Measurements from ENCODE around the gene MBNL1.

Gene MBNL1

GRCh38 chr3:152443212-152444023, 174.7 kb downstream of the MBNL1 start:
- Histone ChIP-seq H3K9me3 (ENCODE audit: control insufficient read depth, insufficient read depth, low read depth, low read length) (no peaks in the 10 kb centered on the region), H3K4me1 (ENCODE audit: control insufficient read depth, insufficient read depth, low read length) (no peaks in the 10 kb centered on the region), H3K4me3 (ENCODE audit: low read depth, low read length) (no peak overlapping the region), H3K36me3 (ENCODE audit: control insufficient read depth in 2 of 2, insufficient read depth in 1 of 2, low read length in 2 of 2) (peaks cover 0 to 17% of the 10 kb centered on the region in 2 experiments; a peak in 1 of 3 replicates), H3K27ac (ENCODE audit: extremely low read depth, low read depth, low read length) (no peak overlapping the region)
- TF ChIP-seq ZNF426 (tag by site-specific recombination; IDR thresholded peaks at IDR 0.05) (no peak), ZNF704 (tag by site-specific recombination; IDR thresholded peaks at IDR 0.05) (no peak), ZNF626 (tag by site-specific recombination; IDR thresholded peaks at IDR 0.05) (no peak), KLF1 (tag by site-specific recombination; IDR thresholded peaks at IDR 0.05) (no peak), ZNF354C (tag by site-specific recombination; IDR thresholded peaks at IDR 0.05; ENCODE audit: borderline replicate concordance, low read depth) (no peak), ZNF830 (tag by site-specific recombination; IDR thresholded peaks at IDR 0.05; ENCODE audit: low read depth) (no peak), SP3 (tag by site-specific recombination; IDR thresholded peaks at IDR 0.05) (no peak), INSM2 (tag by site-specific recombination; IDR thresholded peaks at IDR 0.05) (no peak), ZBTB48 (tag by site-specific recombination; IDR thresholded peaks at IDR 0.05) (no peak), ZNF174 (tag by site-specific recombination; IDR thresholded peaks at IDR 0.05) (no peak), ZNF18 (tag by site-specific recombination; IDR thresholded peaks at IDR 0.05) (no peak), ZNF221 (tag by site-specific recombination; IDR thresholded peaks at IDR 0.05; ENCODE audit: borderline replicate concordance) (no peak), ZNF701 (tag by site-specific recombination; IDR thresholded peaks at IDR 0.05) (no peak), ZNF518A (tag by site-specific recombination; conservative IDR thresholded peaks at IDR 0.05; ENCODE audit: low read depth) (no peak)
- ChIA-PET CTCF (interaction anchor here (0.6 to 2.6 kb wide), 19 partner anchors 12 to 1275 kb away, joined by 3 to 13 read pairs (median 4); no protein-coding TSS in a partner anchor), POLR2A (interaction anchor here (1.5 kb wide), 1 partner anchor 174 kb away, joined by 3 read pairs; the partner anchor contains the start of gene MBNL1)

All from HEK293 (cell line).